ENCODE results near the gene C2orf72. TPM values are rescaled to one million over a fixed set of nuclear protein-coding genes. Genes with fewer than 3 reads are reported as not detected.
"Not testable (repeated sequence)": the region's sequence is repeated elsewhere in the genome, so short reads cannot be mapped to it uniquely, and the experiment has no call there.

C2orf72 gene
- total RNA-seq, 1 experiment from 2014 or later: 9.3 TPM

- in situ Hi-C loops (cut with HindIII; ENCODE audit: low sequenced_read_pairs): no loop called here
- DNase-seq (ENCODE audit: low spot score): no peak
These were observed 21.6 kb downstream of the C2orf72 start for GRCh38 chr2:231058761-231059550.

DNA sequence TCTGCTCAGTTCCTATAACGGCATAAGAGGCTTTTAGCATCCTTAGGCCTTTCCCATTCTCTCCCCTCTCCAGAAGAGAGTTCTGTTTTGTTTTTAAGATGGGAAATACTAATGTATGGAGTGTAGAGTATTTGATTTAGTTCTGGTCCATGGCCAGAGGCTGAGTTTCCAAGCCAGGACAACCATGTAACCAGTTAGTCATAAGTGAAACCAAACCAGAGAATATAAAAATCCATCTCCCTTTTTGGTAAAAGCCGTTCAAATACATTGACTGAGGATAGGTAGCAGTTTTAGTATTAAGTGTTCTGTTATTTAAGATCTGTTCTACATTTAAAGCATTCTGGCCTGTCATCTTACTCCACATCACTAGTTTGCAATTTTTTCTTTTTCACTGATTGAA is 22.4 kb downstream of the C2orf72 start:
- in situ Hi-C loops (cut with HindIII; ENCODE audit: low sequenced_read_pairs): no loop called here

DNA sequence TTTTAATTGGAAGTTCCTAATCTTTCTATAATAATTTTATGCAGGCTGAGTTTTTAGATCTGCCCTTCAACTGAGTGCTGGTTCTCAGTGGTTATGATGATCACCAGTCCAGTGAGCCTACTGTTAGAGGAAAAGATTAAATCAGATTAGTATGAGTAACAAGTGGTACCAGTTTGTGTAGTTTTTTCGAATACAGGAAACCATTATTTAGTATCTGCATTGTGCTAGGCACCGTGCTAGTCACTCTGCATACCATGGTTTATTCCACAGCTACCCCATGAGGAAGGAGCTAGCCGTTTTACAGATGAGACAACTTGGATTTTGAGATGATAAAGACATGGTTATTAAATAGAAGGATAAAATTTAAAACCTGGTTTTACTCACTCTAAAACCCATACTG is 25.5 kb downstream of the C2orf72 start:
- DNase-seq (ENCODE audit: low spot score): no peak
- in situ Hi-C loops (cut with HindIII; ENCODE audit: low sequenced_read_pairs): no loop called here

More for the DNA sequence above, 22.4 kb downstream of the C2orf72 start:
- no peak for DNase-seq (ENCODE audit: low spot score)

GRCh38 chr2:231063347-231063746 is 26.0 kb downstream of the C2orf72 start:
- no peak for DNase-seq (ENCODE audit: low spot score)
- in situ Hi-C loops (cut with HindIII; ENCODE audit: low sequenced_read_pairs): no loop called here

DNA sequence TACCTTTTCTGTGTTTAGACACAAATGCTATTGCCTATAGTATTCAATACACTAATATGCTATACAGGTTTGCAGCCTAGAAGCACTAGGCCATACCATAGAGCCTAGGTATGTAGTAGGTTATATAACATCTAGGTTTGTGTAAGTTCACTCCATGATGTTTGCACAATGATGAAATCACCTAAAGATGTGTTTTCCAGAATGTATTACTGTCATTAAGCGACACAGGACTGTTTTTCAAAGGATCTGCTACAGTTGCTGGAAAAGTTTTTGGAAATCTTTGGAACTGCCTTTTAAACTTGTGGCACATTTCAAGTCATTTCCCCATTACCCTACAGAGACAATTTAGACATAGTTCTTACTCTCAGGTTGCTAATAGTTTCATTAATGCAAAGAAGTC is 28.6 kb downstream of the C2orf72 start:
- in situ Hi-C loops (cut with HindIII; ENCODE audit: low sequenced_read_pairs): no loop called here
- DNase-seq (ENCODE audit: low spot score): no peak

GRCh38 chr2:231067531-231067930 is 30.2 kb downstream of the C2orf72 start:
- in situ Hi-C loops (cut with HindIII; ENCODE audit: low sequenced_read_pairs); DNase-seq (ENCODE audit: low spot score): not testable (repeated sequence)

DNA sequence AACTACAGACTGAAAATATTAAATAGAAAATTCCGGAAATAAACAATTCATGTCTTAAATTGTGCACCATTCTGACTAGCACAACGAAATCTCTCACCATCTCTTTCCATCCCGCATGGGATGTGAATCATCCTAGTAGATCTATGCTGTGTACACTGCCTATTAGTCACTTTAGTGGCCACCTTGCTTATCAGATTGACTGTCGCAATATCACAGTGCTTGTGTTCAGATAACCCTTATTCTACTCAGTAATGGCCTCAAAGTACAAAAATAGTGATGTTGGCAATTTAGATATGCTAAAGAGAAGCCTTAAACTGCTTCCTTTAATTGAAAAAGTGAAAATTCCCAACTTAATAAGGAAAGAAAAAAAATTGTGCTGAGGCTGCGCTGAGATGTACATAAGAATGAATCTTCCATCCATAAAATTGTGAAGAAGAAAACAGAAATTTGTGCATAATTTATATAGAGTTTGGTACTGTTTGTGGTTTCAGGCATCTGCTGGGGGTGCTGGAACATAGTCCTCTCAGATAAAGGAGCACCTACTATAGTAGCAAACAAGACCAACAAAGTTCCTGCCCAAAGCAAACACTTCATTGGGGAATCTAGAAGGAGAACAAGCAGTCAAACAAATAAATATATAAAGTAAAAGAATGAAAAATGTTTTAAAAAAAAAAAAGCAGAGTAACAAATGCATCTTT is 31.4 kb downstream of the C2orf72 start:
- in situ Hi-C loops (cut with HindIII; ENCODE audit: low sequenced_read_pairs): no loop called here
- DNase-seq (ENCODE audit: low spot score): no peak

DNA sequence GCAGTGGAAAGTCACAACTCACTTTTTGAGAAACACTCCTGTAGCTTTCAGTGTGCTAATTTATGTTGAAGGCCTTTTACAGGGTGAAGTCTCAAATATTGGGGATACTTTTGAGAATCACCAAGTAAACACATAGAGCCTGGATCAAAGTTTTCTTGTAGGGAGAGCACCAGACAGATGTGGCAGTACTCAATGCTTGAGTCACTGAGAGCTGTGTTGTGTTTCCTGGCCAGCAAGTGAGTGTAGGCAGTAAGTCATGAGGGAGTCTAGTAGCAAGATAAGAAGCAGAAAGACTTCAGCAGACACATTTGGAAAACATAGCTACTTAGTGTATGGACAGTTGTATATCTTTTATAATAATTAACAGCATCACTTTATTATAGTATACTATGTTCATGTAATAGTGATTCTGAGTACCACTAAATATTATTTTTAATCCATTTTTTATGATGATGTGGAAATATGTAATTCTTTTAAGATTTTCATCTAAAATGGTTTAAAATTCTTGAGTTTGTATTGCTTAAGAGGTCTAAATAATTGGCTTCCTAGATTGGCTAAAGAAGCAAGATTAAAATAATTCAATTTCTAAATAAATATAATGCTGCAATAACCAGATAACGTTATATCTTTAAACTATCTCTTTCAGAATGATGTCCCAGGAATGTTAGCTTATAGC is 32.2 kb downstream of the C2orf72 start:
- in situ Hi-C loops (cut with HindIII; ENCODE audit: low sequenced_read_pairs): no loop called here
- DNase-seq (ENCODE audit: low spot score): no peak

DNA sequence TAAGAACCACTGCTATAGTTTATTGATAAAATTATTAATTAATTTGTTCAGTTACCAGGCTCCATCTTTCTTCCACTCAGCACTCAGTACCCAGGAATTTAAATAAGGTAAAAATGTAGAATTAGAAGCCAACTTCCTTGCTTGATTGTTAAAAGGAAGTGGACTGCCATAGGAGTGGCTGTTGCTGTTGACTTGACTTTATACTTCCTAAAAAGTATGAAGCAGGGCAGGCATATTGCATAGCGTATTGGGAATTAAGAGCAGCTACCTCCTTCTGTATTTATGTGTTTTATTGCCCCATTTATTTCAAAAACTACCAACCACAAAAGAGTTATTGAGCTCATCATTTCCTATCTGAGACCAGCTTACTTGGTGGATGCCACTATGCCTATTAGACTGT is 47.2 kb downstream of the C2orf72 start:
- in situ Hi-C loops (cut with HindIII; ENCODE audit: low sequenced_read_pairs): no loop called here
- no peak for DNase-seq (ENCODE audit: low spot score)

DNA sequence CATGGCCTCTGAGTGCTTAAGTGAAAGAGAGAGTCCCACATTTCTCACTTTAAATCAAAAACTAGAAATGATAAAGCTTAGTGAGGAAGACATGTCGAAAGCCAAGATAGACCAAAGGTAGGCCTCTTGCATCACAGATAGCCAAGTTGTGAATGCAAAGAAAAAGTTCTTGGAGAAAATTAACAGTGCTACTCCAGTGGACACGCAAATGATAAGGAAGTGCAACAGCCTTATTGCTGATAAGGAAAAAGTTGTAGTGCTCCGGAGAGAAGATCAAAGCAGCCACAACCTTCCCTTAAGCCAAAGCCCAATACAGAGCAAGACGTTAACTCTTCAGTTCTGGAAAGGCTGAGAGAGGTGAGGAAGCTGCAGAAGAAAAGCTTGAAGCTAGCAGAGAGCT is 51.4 kb downstream of the C2orf72 start:
- DNase-seq (ENCODE audit: low spot score): no peak
- in situ Hi-C loops (cut with HindIII; ENCODE audit: low sequenced_read_pairs): no loop called here

DNA sequence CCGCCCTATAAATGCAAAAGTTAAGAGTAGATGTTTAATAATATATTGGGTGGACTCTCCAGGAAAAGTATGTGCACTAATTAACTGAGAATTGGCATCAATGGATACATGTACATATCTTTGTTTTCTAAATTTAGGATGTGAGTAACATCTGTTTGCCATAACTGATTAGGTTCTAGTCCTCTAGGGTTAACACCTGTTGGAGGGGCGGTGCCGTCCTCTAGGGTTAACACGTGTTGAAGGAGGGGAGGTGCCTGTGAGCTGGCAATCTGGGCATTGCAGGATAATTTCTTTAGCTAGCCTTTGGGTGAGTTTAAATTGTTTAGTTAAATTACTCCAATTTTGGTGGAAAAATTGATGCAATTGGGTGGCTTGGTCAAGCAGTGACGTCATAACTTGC is 56.6 kb downstream of the C2orf72 start:
- no peak for DNase-seq (ENCODE audit: low spot score)
- in situ Hi-C loops (cut with HindIII; ENCODE audit: low sequenced_read_pairs): no loop called here

- in situ Hi-C loops (cut with HindIII; ENCODE audit: low sequenced_read_pairs): no loop called here
- DNase-seq (ENCODE audit: low spot score): no peak
These were observed 57.5 kb downstream of the C2orf72 start for GRCh38 chr2:231094736-231095346.

Other genes starting within 250 kb of the C2orf72 start
- gene ITM2C, start 172.6 kb upstream of the C2orf72 start, total RNA-seq (2014; rRNA removed; shearing (Covaris generic)): 232 and 273 TPM in 2 replicates
- gene GPR55, start 112.3 kb upstream of the C2orf72 start, total RNA-seq (2014; rRNA removed; shearing (Covaris generic)): not detected in 2 replicates
- gene SPATA3, start 41.4 kb upstream of the C2orf72 start, total RNA-seq (2014; rRNA removed; shearing (Covaris generic)): not detected in 2 replicates
- gene PSMD1, start 19.3 kb downstream of the C2orf72 start, total RNA-seq (2014; rRNA removed; shearing (Covaris generic)): 55.3 and 73.5 TPM in 2 replicates
- gene HTR2B, start 87.5 kb downstream of the C2orf72 start, total RNA-seq (2014; rRNA removed; shearing (Covaris generic)): 4.6 and 5.4 TPM in 2 replicates
- 165 and 166 TPM in 2 replicates for gene ARMC9, start 161.1 kb downstream of the C2orf72 start, total RNA-seq (2014; rRNA removed; shearing (Covaris generic))